CMK (cell line): Measurements from ENCODE around the gene TICAM1.

ENCODE experiments used
- DNase-seq: peaks from one replicate; pipeline ENCODE4 v3.0.0-alpha.2; 2010; ENCODE audit warnings: low read depth

The TICAM1 gene

GRCh38 chr19:4768934-4769777, 62.4 kb downstream of the TICAM1 start:
- DNase-seq: peak; percentile 35
